Neural cell (in vitro differentiated cells): ENCODE measurements around the gene PCCA. TPM values are rescaled to one million over a fixed set of nuclear protein-coding genes. Genes with fewer than 3 reads are reported as not detected.

Experiments
- H2AFZ ChIP-seq: fragments of 200-600, 300-800 bp; sonication (generic), shearing (Covaris generic); 2 replicates; pipeline ENCODE4 v1.6.0; 2014; ENCODE audit warnings: low read depth, mild to moderate bottlenecking, antibody characterized with exemption, low read length, moderate library complexity
- H3F3A ChIP-seq: fragments of 200-600 bp; shearing (Covaris generic); 2 replicates; pipeline ENCODE4 v1.6.1; 2016; ENCODE audit warnings: mild to moderate bottlenecking, moderate library complexity, mixed read lengths, antibody characterized with exemption, low read length; ENCODE audit not compliant: insufficient read depth, poor library complexity, severe bottlenecking
- H3K27ac ChIP-seq: fragments of 200-600, 300-800 bp; sonication (generic), shearing (Covaris generic); 2 replicates; pipeline ENCODE4 v1.5.1; 2014; ENCODE audit warnings: mild to moderate bottlenecking, low read length, moderate library complexity
- H3K27me3 ChIP-seq: fragments of 300-800, 200-600 bp; sonication (generic), shearing (Covaris generic); 2 replicates; pipeline ENCODE4 v1.6.0; 2014; ENCODE audit warnings: mild to moderate bottlenecking, low read depth, low read length, moderate library complexity; ENCODE audit not compliant: insufficient read depth
- H3K36me3 ChIP-seq: fragments of 300-800, 200-600 bp; sonication (generic), shearing (Covaris generic); 2 replicates; pipeline ENCODE4 v1.5.1; 2014; ENCODE audit warnings: mild to moderate bottlenecking, antibody characterized with exemption, low read length, moderate library complexity; ENCODE audit not compliant: insufficient read depth
- H3K4me2 ChIP-seq: fragments of 300-800, 200-600 bp; sonication (generic), shearing (Covaris generic); 2 replicates; pipeline ENCODE4 v1.6.0; 2014; ENCODE audit warnings: mild to moderate bottlenecking, low read length
- H3K4me3 ChIP-seq: fragments of 300-800, 200-600 bp; sonication (generic), shearing (Covaris generic); 2 replicates; pipeline ENCODE4 v1.5.1; 2014; ENCODE audit warnings: mild to moderate bottlenecking, low read length, moderate library complexity
- H3K79me2 ChIP-seq: fragments of 200-600 bp; shearing (Covaris generic); replicated peaks from 2 replicates; pipeline ENCODE4 v1.6.0; 2014; ENCODE audit warnings: mild to moderate bottlenecking, low read length, moderate library complexity; ENCODE audit not compliant: insufficient read depth
- H3K9ac ChIP-seq: fragments of 300-800, 200-600 bp; sonication (generic), shearing (Covaris generic); 2 replicates; pipeline ENCODE4 v1.6.1; 2016; ENCODE audit warnings: mild to moderate bottlenecking, low read length, mixed read lengths
- H3K9me2 ChIP-seq: fragments of 200-600 bp; shearing (Covaris generic); 2 replicates; pipeline ENCODE4 v1.6.1; 2016; ENCODE audit warnings: mild to moderate bottlenecking, low read length, mixed read lengths; ENCODE audit not compliant: insufficient read depth
- H3K9me3 ChIP-seq: fragments of 200-600, 300-800 bp; sonication (generic), shearing (Covaris generic); 2 replicates; pipeline ENCODE4 v1.6.1; 2016; ENCODE audit warnings: mild to moderate bottlenecking, mixed run types, low read length, moderate library complexity, mixed read lengths
- H4K20me1 ChIP-seq: fragments of 200-600 bp; shearing (Covaris generic); 2 replicates; pipeline ENCODE4 v1.6.1; 2016; ENCODE audit warnings: mild to moderate bottlenecking, mixed run types; ENCODE audit not compliant: insufficient read depth
- EP300 ChIP-seq: fragments of 450-650 bp; conservative IDR thresholded peaks from 2 replicates; pipeline ENCODE4 v1.6.1; 2014; ENCODE audit warnings: antibody characterized with exemption, mild to moderate bottlenecking, moderate library complexity; ENCODE audit not compliant: poor library complexity, severe bottlenecking
- EZH2 ChIP-seq: fragments of 200-600, 300-800 bp; shearing (Covaris generic), sonication (generic); IDR thresholded peaks from 2 replicates; pipeline ENCODE4 v1.6.1; 2014; ENCODE audit warnings: antibody characterized with exemption, low read length, borderline replicate concordance, mild to moderate bottlenecking; ENCODE audit not compliant: insufficient read depth, poor library complexity, severe bottlenecking
- MXI1 ChIP-seq: fragments of 450-650 bp; conservative IDR thresholded peaks from 2 replicates; pipeline ENCODE4 v1.6.1; 2014; ENCODE audit warnings: antibody characterized with exemption, mild to moderate bottlenecking; ENCODE audit not compliant: poor library complexity, severe bottlenecking
- POLR2AphosphoS5 ChIP-seq: IDR thresholded peaks from 2 replicates; pipeline ENCODE4 v1.6.1; 2012
- RAD21 ChIP-seq: fragments of 450-650 bp; conservative IDR thresholded peaks from 2 replicates; pipeline ENCODE4 v1.6.1; 2014; ENCODE audit warnings: antibody characterized with exemption, mild to moderate bottlenecking, moderate library complexity
- SMC3 ChIP-seq: fragments of 450-650 bp; conservative IDR thresholded peaks from 2 replicates; pipeline ENCODE4 v1.6.1; 2014; ENCODE audit warnings: antibody characterized with exemption, mild to moderate bottlenecking, moderate library complexity; ENCODE audit not compliant: poor library complexity
- TAF1 ChIP-seq: IDR thresholded peaks from 2 replicates; pipeline ENCODE4 v1.6.1; 2012; ENCODE audit warnings: low read depth
- polyA plus RNA-seq: library from polyadenylated mRNA; depleted of rRNA; stranded (reverse); fragments of >200 nt; gene quantifications from 2 replicates; pipeline ENCODE4 v1.2.3, GENCODE V29; 2014
- TF ChIP-seq, protein P1 (sequence below): IDR thresholded peaks from 2 replicates; pipeline ENCODE4 v1.6.1; 2012; ENCODE audit warnings: borderline replicate concordance
- TF ChIP-seq, protein P2 (sequence below): fragments of 450-650 bp; IDR thresholded peaks from 2 replicates; pipeline ENCODE4 v1.5.1; 2014; ENCODE audit warnings: antibody characterized with exemption, mild to moderate bottlenecking, moderate library complexity; ENCODE audit not compliant: poor library complexity, severe bottlenecking

Gene PCCA
- polyA plus RNA-seq, 1 donor from 2014 or later: 17.0 TPM

- TF ChIP-seq EZH2 (no peak), EP300 (no peak), POLR2AphosphoS5 (no peak), MXI1 (no peak), RAD21 (no peak), TAF1 (no peak), SMC3 (no peak)
- TF ChIP-seq, protein P1, sequence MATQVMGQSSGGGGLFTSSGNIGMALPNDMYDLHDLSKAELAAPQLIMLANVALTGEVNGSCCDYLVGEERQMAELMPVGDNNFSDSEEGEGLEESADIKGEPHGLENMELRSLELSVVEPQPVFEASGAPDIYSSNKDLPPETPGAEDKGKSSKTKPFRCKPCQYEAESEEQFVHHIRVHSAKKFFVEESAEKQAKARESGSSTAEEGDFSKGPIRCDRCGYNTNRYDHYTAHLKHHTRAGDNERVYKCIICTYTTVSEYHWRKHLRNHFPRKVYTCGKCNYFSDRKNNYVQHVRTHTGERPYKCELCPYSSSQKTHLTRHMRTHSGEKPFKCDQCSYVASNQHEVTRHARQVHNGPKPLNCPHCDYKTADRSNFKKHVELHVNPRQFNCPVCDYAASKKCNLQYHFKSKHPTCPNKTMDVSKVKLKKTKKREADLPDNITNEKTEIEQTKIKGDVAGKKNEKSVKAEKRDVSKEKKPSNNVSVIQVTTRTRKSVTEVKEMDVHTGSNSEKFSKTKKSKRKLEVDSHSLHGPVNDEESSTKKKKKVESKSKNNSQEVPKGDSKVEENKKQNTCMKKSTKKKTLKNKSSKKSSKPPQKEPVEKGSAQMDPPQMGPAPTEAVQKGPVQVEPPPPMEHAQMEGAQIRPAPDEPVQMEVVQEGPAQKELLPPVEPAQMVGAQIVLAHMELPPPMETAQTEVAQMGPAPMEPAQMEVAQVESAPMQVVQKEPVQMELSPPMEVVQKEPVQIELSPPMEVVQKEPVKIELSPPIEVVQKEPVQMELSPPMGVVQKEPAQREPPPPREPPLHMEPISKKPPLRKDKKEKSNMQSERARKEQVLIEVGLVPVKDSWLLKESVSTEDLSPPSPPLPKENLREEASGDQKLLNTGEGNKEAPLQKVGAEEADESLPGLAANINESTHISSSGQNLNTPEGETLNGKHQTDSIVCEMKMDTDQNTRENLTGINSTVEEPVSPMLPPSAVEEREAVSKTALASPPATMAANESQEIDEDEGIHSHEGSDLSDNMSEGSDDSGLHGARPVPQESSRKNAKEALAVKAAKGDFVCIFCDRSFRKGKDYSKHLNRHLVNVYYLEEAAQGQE: no peak
- TF ChIP-seq, protein P2, sequence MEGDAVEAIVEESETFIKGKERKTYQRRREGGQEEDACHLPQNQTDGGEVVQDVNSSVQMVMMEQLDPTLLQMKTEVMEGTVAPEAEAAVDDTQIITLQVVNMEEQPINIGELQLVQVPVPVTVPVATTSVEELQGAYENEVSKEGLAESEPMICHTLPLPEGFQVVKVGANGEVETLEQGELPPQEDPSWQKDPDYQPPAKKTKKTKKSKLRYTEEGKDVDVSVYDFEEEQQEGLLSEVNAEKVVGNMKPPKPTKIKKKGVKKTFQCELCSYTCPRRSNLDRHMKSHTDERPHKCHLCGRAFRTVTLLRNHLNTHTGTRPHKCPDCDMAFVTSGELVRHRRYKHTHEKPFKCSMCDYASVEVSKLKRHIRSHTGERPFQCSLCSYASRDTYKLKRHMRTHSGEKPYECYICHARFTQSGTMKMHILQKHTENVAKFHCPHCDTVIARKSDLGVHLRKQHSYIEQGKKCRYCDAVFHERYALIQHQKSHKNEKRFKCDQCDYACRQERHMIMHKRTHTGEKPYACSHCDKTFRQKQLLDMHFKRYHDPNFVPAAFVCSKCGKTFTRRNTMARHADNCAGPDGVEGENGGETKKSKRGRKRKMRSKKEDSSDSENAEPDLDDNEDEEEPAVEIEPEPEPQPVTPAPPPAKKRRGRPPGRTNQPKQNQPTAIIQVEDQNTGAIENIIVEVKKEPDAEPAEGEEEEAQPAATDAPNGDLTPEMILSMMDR: no peak
- H3K9me3 ChIP-seq: no peaks in the 10 kb centered on the region
- H3F3A ChIP-seq: peaks cover 4% of the 10 kb centered on the region
- H3K79me2 ChIP-seq: no peaks in the 10 kb centered on the region
- H4K20me1 ChIP-seq: no peaks in the 10 kb centered on the region
- no peaks in the 10 kb centered on the region for H3K9me2 ChIP-seq
- H3K9ac ChIP-seq: no peak overlapping the region
- no peak overlapping the region for H3K4me2 ChIP-seq
- no peak overlapping the region for H2AFZ ChIP-seq
- no peaks in the 10 kb centered on the region for H3K27me3 ChIP-seq
- peak overlapping the region; percentile 0 for H3K4me3 ChIP-seq
- no peak overlapping the region for H3K27ac ChIP-seq
- no peaks in the 10 kb centered on the region for H3K36me3 ChIP-seq
Observed at GRCh38 chr13:100176801-100177400, 88.0 kb downstream of the PCCA start.

- Histone ChIP-seq H3K27me3 (no peaks in the 10 kb centered on the region), H3K9me2 (no peaks in the 10 kb centered on the region), H2AFZ (no peak overlapping the region), H3K27ac (no peak overlapping the region), H3F3A (peaks cover 4% of the 10 kb centered on the region), H3K4me3 (no peak overlapping the region), H3K9me3 (no peaks in the 10 kb centered on the region), H3K4me2 (no peak overlapping the region), H3K36me3 (no peaks in the 10 kb centered on the region), H3K79me2 (no peaks in the 10 kb centered on the region), H4K20me1 (no peaks in the 10 kb centered on the region), H3K9ac (no peak overlapping the region)
- no peak for TF ChIP-seq RAD21
- TF ChIP-seq MXI1: no peak
- no peak for TF ChIP-seq EP300
- TF ChIP-seq, protein P1: no peak
- TF ChIP-seq SMC3: no peak
- TF ChIP-seq EZH2: no peak
- TF ChIP-seq TAF1: no peak
- TF ChIP-seq, protein P2: no peak
- TF ChIP-seq POLR2AphosphoS5: no peak
Observed at GRCh38 chr13:100178309-100178708, 89.4 kb downstream of the PCCA start.
